SU-DHL-6 (cell line): ENCODE measurements around the gene REPS2.

Source experiments
- H2AFZ ChIP-seq: fragments of 200-600 bp; sonication (generic); 2 replicates; pipeline ENCODE4 v1.6.1; 2014; ENCODE audit warnings: low read depth, mild to moderate bottlenecking, moderate library complexity, mixed read lengths, antibody characterized with exemption, low read length; ENCODE audit not compliant: severe bottlenecking
- H3F3A ChIP-seq: fragments of 200-600 bp; shearing (Covaris generic); 2 replicates; pipeline ENCODE4 v1.6.0; 2016; ENCODE audit warnings: antibody characterized with exemption, mild to moderate bottlenecking; ENCODE audit not compliant: insufficient read depth
- H3K27ac ChIP-seq: fragments of 200-600 bp; sonication (generic); 2 replicates; pipeline ENCODE4 v1.5.1; 2016; ENCODE audit warnings: low read depth, mild to moderate bottlenecking, low read length, moderate library complexity, mixed read lengths
- H3K27me3 ChIP-seq: fragments of 200-600 bp; sonication (generic), shearing (Covaris generic); 2 replicates; pipeline ENCODE4 v1.6.0; 2014; ENCODE audit warnings: mild to moderate bottlenecking, low read length
- H3K36me3 ChIP-seq: fragments of 200-600 bp; sonication (generic); 2 replicates; pipeline ENCODE4 v1.6.1; 2014; ENCODE audit warnings: mild to moderate bottlenecking, low read length, mixed read lengths
- H3K4me2 ChIP-seq: fragments of 300-600, 200-600 bp; shearing (Covaris generic), sonication (generic); 2 replicates; pipeline ENCODE4 v1.6.0; 2014; ENCODE audit warnings: low read length, low read depth, mild to moderate bottlenecking; ENCODE audit not compliant: poor library complexity, severe bottlenecking
- H3K4me3 ChIP-seq: fragments of 200-600 bp; sonication (generic); 2 replicates; pipeline ENCODE4 v1.5.1; 2014; ENCODE audit warnings: antibody characterized with exemption, low read length, mild to moderate bottlenecking, mixed read lengths; ENCODE audit not compliant: insufficient read depth, poor library complexity, severe bottlenecking
- H3K79me2 ChIP-seq: fragments of 200-600 bp; sonication (generic); 2 replicates; pipeline ENCODE4 v1.6.1; 2014; ENCODE audit warnings: mild to moderate bottlenecking, low read length, moderate library complexity; ENCODE audit not compliant: insufficient read depth
- H3K9ac ChIP-seq: fragments of 200-600 bp; sonication (generic); 2 replicates; pipeline ENCODE4 v1.7.0; 2014; ENCODE audit warnings: mild to moderate bottlenecking, low read length
- H3K9me2 ChIP-seq: fragments of 200-600 bp; sonication (generic); replicated peaks from 2 replicates; pipeline ENCODE4 v1.6.1; 2014; ENCODE audit warnings: low read length; ENCODE audit not compliant: insufficient read depth
- H3K9me3 ChIP-seq: fragments of 200-600 bp; sonication (generic); 2 replicates; pipeline ENCODE4 v1.6.1; 2014; ENCODE audit warnings: low read length, mixed read lengths; ENCODE audit not compliant: insufficient read depth
- H4K20me1 ChIP-seq: fragments of 200-600 bp; sonication (generic); 2 replicates; pipeline ENCODE4 v1.6.1; 2014; ENCODE audit warnings: low read depth, mild to moderate bottlenecking, antibody characterized with exemption, low read length, moderate library complexity, mixed read lengths
- CTCF ChIP-seq: fragments of 200-600 bp; sonication (generic); IDR thresholded peaks from one replicate; pipeline ENCODE4 v1.5.1; 2017; ENCODE audit warnings: antibody characterized with exemption, mild to moderate bottlenecking, low read length, moderate library complexity; ENCODE audit not compliant: insufficient read depth, poor library complexity, severe bottlenecking
- EZH2phosphoT487 ChIP-seq: fragments of 200-600 bp; sonication (generic), shearing (Covaris generic); conservative IDR thresholded peaks from 2 replicates; pipeline ENCODE4 v1.6.1; 2018; ENCODE audit warnings: mild to moderate bottlenecking, antibody characterized with exemption, low read length, moderate library complexity, mixed read lengths

Gene REPS2

GRCh38 chrX:17052210-17052609 is 105.8 kb downstream of the REPS2 start:
- H2AFZ ChIP-seq: no peak overlapping the region
- H3K36me3 ChIP-seq: no peaks in the 10 kb centered on the region
- H3K27me3 ChIP-seq: no peaks in the 10 kb centered on the region
- no peaks in the 10 kb centered on the region for H3K9me2 ChIP-seq
- H3K79me2 ChIP-seq: no peaks in the 10 kb centered on the region
- H3K27ac ChIP-seq: no peak overlapping the region
- no peaks in the 10 kb centered on the region for H3K9me3 ChIP-seq
- TF ChIP-seq CTCF: no peak
- no peak for TF ChIP-seq EZH2phosphoT487
- no peak overlapping the region for H3K4me2 ChIP-seq
- H4K20me1 ChIP-seq: no peaks in the 10 kb centered on the region
- no peaks in the 10 kb centered on the region for H3F3A ChIP-seq
- no peak overlapping the region for H3K9ac ChIP-seq
- H3K4me3 ChIP-seq: no peak overlapping the region

- H3K9ac ChIP-seq: no peak overlapping the region
- no peak overlapping the region for H3K4me3 ChIP-seq
- no peaks in the 10 kb centered on the region for H3K9me3 ChIP-seq
- no peaks in the 10 kb centered on the region for H3K36me3 ChIP-seq
- TF ChIP-seq CTCF: no peak
- TF ChIP-seq EZH2phosphoT487: no peak
- no peak overlapping the region for H3K27ac ChIP-seq
- H3F3A ChIP-seq: no peaks in the 10 kb centered on the region
- H4K20me1 ChIP-seq: no peaks in the 10 kb centered on the region
- no peak overlapping the region for H2AFZ ChIP-seq
- no peak overlapping the region for H3K4me2 ChIP-seq
- no peaks in the 10 kb centered on the region for H3K9me2 ChIP-seq
- no peaks in the 10 kb centered on the region for H3K79me2 ChIP-seq
- no peaks in the 10 kb centered on the region for H3K27me3 ChIP-seq
Measured at GRCh38 chrX:17052793-17053192, 106.3 kb downstream of the REPS2 start.

GRCh38 chrX:17053502-17053901 is 107.0 kb downstream of the REPS2 start:
- Histone ChIP-seq H3K9me2 (no peaks in the 10 kb centered on the region), H3K27ac (no peak overlapping the region), H3K27me3 (no peaks in the 10 kb centered on the region), H4K20me1 (no peaks in the 10 kb centered on the region), H3K9me3 (no peaks in the 10 kb centered on the region), H2AFZ (no peak overlapping the region), H3K36me3 (no peaks in the 10 kb centered on the region), H3K4me2 (no peak overlapping the region), H3K4me3 (no peak overlapping the region), H3K79me2 (no peaks in the 10 kb centered on the region), H3K9ac (no peak overlapping the region), H3F3A (no peaks in the 10 kb centered on the region)
- TF ChIP-seq EZH2phosphoT487: no peak

GRCh38 chrX:17056868-17057608 is 110.6 kb downstream of the REPS2 start:
- no peak overlapping the region for H2AFZ ChIP-seq
- no peaks in the 10 kb centered on the region for H3K27me3 ChIP-seq
- no peaks in the 10 kb centered on the region for H3K9me2 ChIP-seq
- H3K9ac ChIP-seq: no peak overlapping the region
- no peaks in the 10 kb centered on the region for H3K79me2 ChIP-seq
- no peak for TF ChIP-seq CTCF
- no peak for TF ChIP-seq EZH2phosphoT487
- no peaks in the 10 kb centered on the region for H3K36me3 ChIP-seq
- no peaks in the 10 kb centered on the region for H3K9me3 ChIP-seq
- no peaks in the 10 kb centered on the region for H3F3A ChIP-seq
- H3K4me3 ChIP-seq: no peak overlapping the region
- H4K20me1 ChIP-seq: no peaks in the 10 kb centered on the region
- no peak overlapping the region for H3K27ac ChIP-seq
- H3K4me2 ChIP-seq: no peak overlapping the region
